UCSD-AML1 (cell line): ENCODE data around the gene TYW3.

Source experiments
- DNase-seq: peaks from one replicate; lab custom pipeline; 2025; ENCODE audit not compliant: unreplicated experiment; lab: John Stamatoyannopoulos, UW

Gene TYW3

GRCh38 chr1:74732960-74733603 is at the start of gene TYW3, which contains the start of gene CRYZ:
TYW3 (plus strand) TSS chr1:74733152; CDS start chr1:74733245, 93 bp downstream.
CRYZ (minus strand) TSS chr1:74733050; CDS start chr1:74724821, 8,229 bp downstream.
- DNase-seq, result peak; percentile 93

GRCh38 chr1:74683656-74684055 is 49.3 kb upstream of the TYW3 start:
- no peak for DNase-seq

- no peak for DNase-seq
Observed at GRCh38 chr1:74684301-74684700, 48.7 kb upstream of the TYW3 start.

GRCh38 chr1:74686928-74687327 is 46.0 kb upstream of the TYW3 start:
- DNase-seq, result no peak

GRCh38 chr1:74689621-74690363 is 43.2 kb upstream of the TYW3 start:
- no peak for DNase-seq

GRCh38 chr1:74690364-74690696 is 42.6 kb upstream of the TYW3 start:
- no peak for DNase-seq

GRCh38 chr1:74690909-74691308 is 42.0 kb upstream of the TYW3 start:
- DNase-seq, result no peak

- no peak for DNase-seq
Observed at GRCh38 chr1:74693473-74693872, 39.5 kb upstream of the TYW3 start.

- no peak for DNase-seq
Observed at GRCh38 chr1:74697832-74698231, 35.1 kb upstream of the TYW3 start.

- DNase-seq, result no peak
Observed at GRCh38 chr1:74699331-74699730, 33.6 kb upstream of the TYW3 start.

GRCh38 chr1:74703386-74704182 is 29.4 kb upstream of the TYW3 start:
- no peak for DNase-seq

- no peak for DNase-seq
Observed at GRCh38 chr1:74712881-74713280, 20.1 kb upstream of the TYW3 start.

- no peak for DNase-seq
Observed at GRCh38 chr1:74713849-74714248, 19.1 kb upstream of the TYW3 start.

- DNase-seq, result no peak
Observed at GRCh38 chr1:74714429-74715235, 18.3 kb upstream of the TYW3 start.

GRCh38 chr1:74715236-74715502 is 17.8 kb upstream of the TYW3 start:
- DNase-seq, result no peak

- no peak for DNase-seq
Observed at GRCh38 chr1:74715806-74716205, 17.1 kb upstream of the TYW3 start.

- DNase-seq, result no peak
Observed at GRCh38 chr1:74716822-74717221, 16.1 kb upstream of the TYW3 start.

GRCh38 chr1:74717626-74718025 is 15.3 kb upstream of the TYW3 start:
- DNase-seq, result no peak

- DNase-seq, result no peak
Observed at GRCh38 chr1:74726063-74726462, 6.9 kb upstream of the TYW3 start.

- no peak for DNase-seq
Observed at GRCh38 chr1:74728736-74729135, 4.2 kb upstream of the TYW3 start.

GRCh38 chr1:74729741-74730478 is 3.0 kb upstream of the TYW3 start:
- DNase-seq, result no peak
